D341Med (cell line): ENCODE data around the gene ZFAND3.
A peak's percentile ranks its signal among the peaks of the same experiment; 100 is the strongest.

Experiments used
- DNase-seq: peaks from one replicate; pipeline ENCODE4 v3.0.0; 2012; ENCODE audit warnings: low spot score

The ZFAND3 gene

DNA sequence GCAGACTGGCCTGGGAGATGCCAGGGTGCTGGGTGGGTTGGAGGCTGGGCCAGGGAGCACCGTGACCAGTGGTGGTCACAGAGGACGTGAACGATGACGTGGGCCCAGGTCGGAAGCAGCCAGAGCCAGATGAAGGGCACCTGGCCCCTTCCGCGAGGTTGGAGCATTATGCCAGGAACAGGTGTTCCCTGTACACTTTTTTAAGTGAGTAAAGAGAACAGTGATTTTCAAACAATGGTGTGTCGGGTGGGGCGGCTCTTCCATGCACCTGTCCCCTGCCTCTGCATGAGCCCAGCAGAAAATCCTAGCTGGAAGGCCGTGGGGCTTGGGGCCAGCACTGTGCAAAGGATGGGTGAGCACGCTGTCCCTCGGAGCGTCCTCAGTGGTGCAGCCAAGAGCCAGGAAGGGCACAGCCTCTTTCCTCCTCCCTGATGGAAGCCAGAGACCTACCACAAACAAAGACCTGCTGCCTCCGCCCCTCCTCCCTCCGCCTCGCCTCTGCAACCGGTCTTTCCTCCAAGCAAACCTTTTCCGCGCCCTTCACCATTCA lies 350.5 kb downstream of the ZFAND3 start:
- no peak for DNase-seq

DNA sequence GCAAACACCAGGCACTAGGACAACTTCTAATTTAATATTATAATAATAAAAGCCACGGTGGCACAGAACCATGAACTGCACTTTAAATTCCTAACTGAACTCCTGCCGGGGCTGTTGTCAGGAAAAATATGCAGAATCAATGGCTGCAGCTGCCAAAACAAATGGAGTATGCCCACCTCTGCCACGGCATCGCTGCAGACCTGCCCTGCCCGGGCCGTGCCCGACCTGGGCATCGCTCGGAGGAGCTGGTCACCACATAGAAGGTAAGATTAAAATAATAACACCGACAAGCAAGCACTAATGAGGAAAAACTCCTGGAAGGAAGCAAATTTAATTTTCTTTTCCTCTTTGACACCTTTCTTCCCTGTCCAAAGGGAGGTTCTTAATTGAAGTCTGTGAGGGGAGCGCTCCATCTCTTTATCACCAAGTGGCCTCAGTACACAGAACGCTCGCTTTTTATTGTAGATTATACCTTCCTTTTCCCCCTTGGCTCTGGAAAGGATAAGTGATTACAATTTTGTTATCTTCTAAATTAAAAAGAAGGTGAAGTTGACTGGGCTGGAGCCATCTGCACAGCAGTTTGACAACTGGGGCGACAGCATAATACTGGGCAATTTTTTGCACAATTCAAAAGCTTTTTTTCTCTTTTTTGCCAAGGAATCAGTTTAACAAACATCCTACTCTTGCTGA lies 351.3 kb downstream of the ZFAND3 start:
- no peak for DNase-seq

GRCh38 chr6:38171997-38172738 lies 352.6 kb downstream of the ZFAND3 start:
- DNase-seq: no peak

- DNase-seq: no peak
These were observed 353.3 kb downstream of the ZFAND3 start for GRCh38 chr6:38172739-38173410.

DNA sequence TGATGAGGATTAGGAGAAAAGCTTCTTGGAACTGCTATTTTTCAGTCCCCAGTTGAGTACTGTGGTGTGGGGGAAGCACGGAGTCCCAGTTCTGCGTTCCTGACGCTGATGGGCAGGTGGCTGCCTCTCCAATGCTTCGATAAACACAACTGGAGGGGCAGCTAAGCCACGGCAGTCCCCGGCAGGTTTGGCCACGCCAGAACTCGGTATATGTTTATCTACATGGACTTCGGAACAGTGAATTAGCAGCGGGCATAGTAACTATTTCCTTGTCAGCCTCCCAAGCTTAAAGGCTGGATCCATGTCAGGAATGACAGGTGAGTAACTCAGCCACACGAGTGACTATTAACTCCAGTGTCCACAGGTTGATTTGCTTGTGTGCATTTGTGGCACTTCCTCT lies 354.4 kb downstream of the ZFAND3 start:
- DNase-seq: no peak

GRCh38 chr6:38174315-38174714 lies 354.8 kb downstream of the ZFAND3 start:
- DNase-seq: no peak

DNA sequence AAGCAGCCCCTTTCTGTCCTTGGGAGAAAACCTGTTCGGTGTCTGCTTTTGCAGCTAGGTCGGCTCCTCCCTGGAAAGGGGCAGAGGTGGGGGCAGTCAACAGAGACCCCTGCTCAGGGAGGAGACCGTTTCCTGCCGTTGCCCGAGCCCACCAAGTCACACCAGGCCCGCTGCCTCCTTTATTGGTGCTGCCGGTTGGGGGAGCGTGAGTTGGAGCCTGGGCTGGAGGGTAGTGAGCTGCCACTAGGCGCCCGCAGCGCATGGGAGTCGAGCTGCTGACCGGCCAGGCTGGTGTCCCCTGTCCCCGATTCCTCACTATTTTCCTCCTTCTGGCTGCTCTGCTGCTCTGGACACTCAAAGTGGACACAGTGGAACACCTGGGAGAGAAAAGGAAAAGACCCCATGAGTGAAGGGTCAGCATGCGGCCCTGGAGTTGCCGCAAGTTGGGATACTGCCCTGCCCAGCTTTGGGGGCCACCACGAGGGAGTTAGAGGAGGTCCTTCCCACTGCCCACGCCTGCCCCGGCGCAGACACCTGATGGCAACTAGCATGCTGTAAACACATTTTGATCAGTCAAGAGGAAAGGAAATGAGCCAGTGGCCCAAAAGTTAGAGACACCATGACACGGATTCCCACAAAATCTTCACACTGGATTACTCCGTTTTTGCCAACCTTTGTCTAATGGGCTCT lies 355.4 kb downstream of the ZFAND3 start:
- no peak for DNase-seq

GRCh38 chr6:38175786-38176185 lies 356.3 kb downstream of the ZFAND3 start:
- DNase-seq: no peak

GRCh38 chr6:38176797-38177751 lies 357.5 kb downstream of the ZFAND3 start:
- peak; percentile 74 for DNase-seq

GRCh38 chr6:38177882-38178583 lies 358.5 kb downstream of the ZFAND3 start:
- DNase-seq: no peak

- DNase-seq: no peak
These were observed 359.0 kb downstream of the ZFAND3 start for GRCh38 chr6:38178584-38178886.

- DNase-seq: no peak
These were observed 359.8 kb downstream of the ZFAND3 start for GRCh38 chr6:38179300-38179699.

GRCh38 chr6:38179794-38180430 lies 360.4 kb downstream of the ZFAND3 start:
- DNase-seq: no peak

- peak; percentile 4 for DNase-seq
These were observed 361.1 kb downstream of the ZFAND3 start for GRCh38 chr6:38180586-38180985.

DNA sequence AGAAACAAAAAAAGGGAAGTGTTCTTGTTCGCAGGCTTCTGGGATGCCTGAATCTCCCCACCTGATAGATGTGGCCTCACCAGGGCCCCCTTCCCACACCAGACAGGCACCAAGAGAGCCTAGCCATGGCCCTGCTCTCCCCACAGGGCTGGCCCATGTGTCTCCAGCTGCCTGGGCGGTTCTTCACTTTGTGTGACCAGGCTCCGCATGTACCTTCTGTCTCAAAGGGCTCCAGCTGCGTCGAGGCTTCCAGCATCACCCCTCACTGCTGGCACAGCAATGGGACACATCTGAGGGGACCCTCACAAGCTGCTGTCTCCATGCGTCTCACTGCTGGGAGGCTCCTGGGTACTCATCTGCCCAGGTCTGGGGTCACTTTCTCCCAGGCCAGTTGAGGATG lies 362.9 kb downstream of the ZFAND3 start:
- DNase-seq: peak; percentile 10

GRCh38 chr6:38183856-38184584 lies 364.5 kb downstream of the ZFAND3 start:
- peak; percentile 4 for DNase-seq

- peak; percentile 12 for DNase-seq
These were observed 365.1 kb downstream of the ZFAND3 start for GRCh38 chr6:38184585-38185080.

- peak; percentile 4 for DNase-seq
These were observed 365.7 kb downstream of the ZFAND3 start for GRCh38 chr6:38185244-38185643.

GRCh38 chr6:38185752-38186151 lies 366.2 kb downstream of the ZFAND3 start:
- DNase-seq: peak; percentile 1
